H1 (cell line): Measurements from ENCODE around the gene PHLDA3.

ENCODE experiments used
- ATF2 ChIP-seq: IDR thresholded peaks from 2 replicates; pipeline ENCODE4 v1.6.1; 2012; ENCODE audit warnings: low read length, inconsistent platforms
- ATF3 ChIP-seq: IDR thresholded peaks from 2 replicates; pipeline ENCODE4 v1.6.1; 2011; ENCODE audit warnings: low read depth, mild to moderate bottlenecking, low read length; ENCODE audit not compliant: insufficient read depth
- CTCF ChIP-seq, 3 experiments: IDR thresholded peaks; 1 replicate in 2 of 3; 2 replicates in 1 of 3; pipeline versions ENCODE4 v1.5.1 to v1.6.1; 2011; ENCODE audit warnings: low read length in 3 of 3, mild to moderate bottlenecking in 3 of 3, inconsistent platforms in 2 of 3, low read depth in 1 of 3, moderate library complexity in 1 of 3; ENCODE audit not compliant: insufficient read depth in 1 of 3; ENCODE audit errors: control extremely low read depth in 1 of 3
- E2F6 ChIP-seq: IDR thresholded peaks from 2 replicates; pipeline ENCODE4 v1.6.1; 2012; ENCODE audit warnings: inconsistent platforms
- EP300 ChIP-seq, 2 experiments: IDR thresholded peaks; 1 replicate in 1 of 2; 2 replicates in 1 of 2; pipeline ENCODE4 v1.6.1; 2011 to 2012; ENCODE audit warnings: low read depth in 2 of 2, low read length in 2 of 2, mild to moderate bottlenecking in 2 of 2, borderline replicate concordance in 1 of 2, inconsistent platforms in 1 of 2, moderate library complexity in 1 of 2
- EZH2 ChIP-seq: fragments of 200-600 bp; sonication (generic); IDR thresholded peaks from 2 replicates; pipeline ENCODE4 v1.7.1; 2012; ENCODE audit warnings: low read depth, mild to moderate bottlenecking, moderate library complexity, low read length, inconsistent platforms; ENCODE audit not compliant: severe bottlenecking
- FOSL1 ChIP-seq: IDR thresholded peaks from 2 replicates; pipeline ENCODE4 v1.6.1; 2011; ENCODE audit warnings: mild to moderate bottlenecking, low read depth, low read length, moderate library complexity; ENCODE audit not compliant: insufficient read depth
- HDAC2 ChIP-seq, 2 experiments: fragments of 300-600 bp in 1 of 2; sonication (generic) in 1 of 2; IDR thresholded peaks; 2 replicates each; pipeline ENCODE4 v1.6.1; 2011 to 2012; ENCODE audit warnings: low read depth in 2 of 2, low read length in 2 of 2, mild to moderate bottlenecking in 2 of 2, moderate library complexity in 2 of 2, borderline replicate concordance in 1 of 2, inconsistent platforms in 1 of 2
- NANOG ChIP-seq: IDR thresholded peaks from 2 replicates; pipeline ENCODE4 v1.6.1; 2011; ENCODE audit warnings: low read length, low read depth, mild to moderate bottlenecking, inconsistent platforms; ENCODE audit not compliant: insufficient read depth, poor library complexity, severe bottlenecking
- SUZ12 ChIP-seq: fragments of 200-600 bp; sonication (generic); IDR thresholded peaks from 2 replicates; pipeline ENCODE4 v1.6.1; 2012; ENCODE audit warnings: mild to moderate bottlenecking, inconsistent platforms, low read length, moderate library complexity, mixed read lengths

GRCh38 chr1:201508809-201509208, 39.8 kb upstream of the PHLDA3 start:
- no peak for TF ChIP-seq E2F6
- TF ChIP-seq CTCF (IDR thresholded peaks at IDR 0.05; ENCODE audit: control extremely low read depth in 1 of 3, insufficient read depth in 1 of 3, low read depth in 1 of 3, low read length in 3 of 3) = no peak
- TF ChIP-seq FOSL1 = no peak
- no peak for TF ChIP-seq ATF3
- TF ChIP-seq EP300 (IDR thresholded peaks at IDR 0.05; ENCODE audit: borderline replicate concordance in 1 of 2, low read depth in 2 of 2, low read length in 2 of 2) = no peak
- no peak for TF ChIP-seq EZH2
- no peak for TF ChIP-seq HDAC2 (IDR thresholded peaks at IDR 0.05; ENCODE audit: borderline replicate concordance in 1 of 2, low read depth in 2 of 2, low read length in 2 of 2)
- no peak for TF ChIP-seq SUZ12
- TF ChIP-seq NANOG = no peak
- no peak for TF ChIP-seq ATF2
